Neural cell (in vitro differentiated cells): ENCODE data around the gene THEM5. TPM values are rescaled to one million over a fixed set of nuclear protein-coding genes. Genes with fewer than 3 reads are reported as not detected.

Source experiments
- H2AFZ ChIP-seq: fragments of 200-600, 300-800 bp; sonication (generic), shearing (Covaris generic); 2 replicates; pipeline ENCODE4 v1.6.0; 2014; ENCODE audit warnings: low read depth, mild to moderate bottlenecking, antibody characterized with exemption, low read length, moderate library complexity
- H3F3A ChIP-seq: fragments of 200-600 bp; shearing (Covaris generic); 2 replicates; pipeline ENCODE4 v1.6.1; 2016; ENCODE audit warnings: mild to moderate bottlenecking, moderate library complexity, mixed read lengths, antibody characterized with exemption, low read length; ENCODE audit not compliant: insufficient read depth, poor library complexity, severe bottlenecking
- H3K27ac ChIP-seq: fragments of 200-600, 300-800 bp; sonication (generic), shearing (Covaris generic); 2 replicates; pipeline ENCODE4 v1.5.1; 2014; ENCODE audit warnings: mild to moderate bottlenecking, low read length, moderate library complexity
- H3K27me3 ChIP-seq: fragments of 300-800, 200-600 bp; sonication (generic), shearing (Covaris generic); 2 replicates; pipeline ENCODE4 v1.6.0; 2014; ENCODE audit warnings: mild to moderate bottlenecking, low read depth, low read length, moderate library complexity; ENCODE audit not compliant: insufficient read depth
- H3K36me3 ChIP-seq: fragments of 300-800, 200-600 bp; sonication (generic), shearing (Covaris generic); 2 replicates; pipeline ENCODE4 v1.5.1; 2014; ENCODE audit warnings: mild to moderate bottlenecking, antibody characterized with exemption, low read length, moderate library complexity; ENCODE audit not compliant: insufficient read depth
- H3K4me2 ChIP-seq: fragments of 300-800, 200-600 bp; sonication (generic), shearing (Covaris generic); 2 replicates; pipeline ENCODE4 v1.6.0; 2014; ENCODE audit warnings: mild to moderate bottlenecking, low read length
- H3K4me3 ChIP-seq: fragments of 300-800, 200-600 bp; sonication (generic), shearing (Covaris generic); 2 replicates; pipeline ENCODE4 v1.5.1; 2014; ENCODE audit warnings: mild to moderate bottlenecking, low read length, moderate library complexity
- H3K79me2 ChIP-seq: fragments of 200-600 bp; shearing (Covaris generic); replicated peaks from 2 replicates; pipeline ENCODE4 v1.6.0; 2014; ENCODE audit warnings: mild to moderate bottlenecking, low read length, moderate library complexity; ENCODE audit not compliant: insufficient read depth
- H3K9ac ChIP-seq: fragments of 300-800, 200-600 bp; sonication (generic), shearing (Covaris generic); 2 replicates; pipeline ENCODE4 v1.6.1; 2016; ENCODE audit warnings: mild to moderate bottlenecking, low read length, mixed read lengths
- H3K9me2 ChIP-seq: fragments of 200-600 bp; shearing (Covaris generic); 2 replicates; pipeline ENCODE4 v1.6.1; 2016; ENCODE audit warnings: mild to moderate bottlenecking, low read length, mixed read lengths; ENCODE audit not compliant: insufficient read depth
- H3K9me3 ChIP-seq: fragments of 200-600, 300-800 bp; sonication (generic), shearing (Covaris generic); 2 replicates; pipeline ENCODE4 v1.6.1; 2016; ENCODE audit warnings: mild to moderate bottlenecking, mixed run types, low read length, moderate library complexity, mixed read lengths
- H4K20me1 ChIP-seq: fragments of 200-600 bp; shearing (Covaris generic); 2 replicates; pipeline ENCODE4 v1.6.1; 2016; ENCODE audit warnings: mild to moderate bottlenecking, mixed run types; ENCODE audit not compliant: insufficient read depth
- EP300 ChIP-seq: fragments of 450-650 bp; conservative IDR thresholded peaks from 2 replicates; pipeline ENCODE4 v1.6.1; 2014; ENCODE audit warnings: antibody characterized with exemption, mild to moderate bottlenecking, moderate library complexity; ENCODE audit not compliant: poor library complexity, severe bottlenecking
- EZH2 ChIP-seq: fragments of 200-600, 300-800 bp; shearing (Covaris generic), sonication (generic); IDR thresholded peaks from 2 replicates; pipeline ENCODE4 v1.6.1; 2014; ENCODE audit warnings: antibody characterized with exemption, low read length, borderline replicate concordance, mild to moderate bottlenecking; ENCODE audit not compliant: insufficient read depth, poor library complexity, severe bottlenecking
- MXI1 ChIP-seq: fragments of 450-650 bp; conservative IDR thresholded peaks from 2 replicates; pipeline ENCODE4 v1.6.1; 2014; ENCODE audit warnings: antibody characterized with exemption, mild to moderate bottlenecking; ENCODE audit not compliant: poor library complexity, severe bottlenecking
- POLR2AphosphoS5 ChIP-seq: IDR thresholded peaks from 2 replicates; pipeline ENCODE4 v1.6.1; 2012
- RAD21 ChIP-seq: fragments of 450-650 bp; conservative IDR thresholded peaks from 2 replicates; pipeline ENCODE4 v1.6.1; 2014; ENCODE audit warnings: antibody characterized with exemption, mild to moderate bottlenecking, moderate library complexity
- SMC3 ChIP-seq: fragments of 450-650 bp; conservative IDR thresholded peaks from 2 replicates; pipeline ENCODE4 v1.6.1; 2014; ENCODE audit warnings: antibody characterized with exemption, mild to moderate bottlenecking, moderate library complexity; ENCODE audit not compliant: poor library complexity
- TAF1 ChIP-seq: IDR thresholded peaks from 2 replicates; pipeline ENCODE4 v1.6.1; 2012; ENCODE audit warnings: low read depth
- polyA plus RNA-seq: library from polyadenylated mRNA; depleted of rRNA; stranded (reverse); fragments of >200 nt; gene quantifications from 2 replicates; pipeline ENCODE4 v1.2.3, GENCODE V29; 2014
- TF ChIP-seq, protein P1 (sequence below): fragments of 450-650 bp; IDR thresholded peaks from 2 replicates; pipeline ENCODE4 v1.5.1; 2014; ENCODE audit warnings: antibody characterized with exemption, mild to moderate bottlenecking, moderate library complexity; ENCODE audit not compliant: poor library complexity, severe bottlenecking
- TF ChIP-seq, protein P2 (sequence below): IDR thresholded peaks from 2 replicates; pipeline ENCODE4 v1.6.1; 2012; ENCODE audit warnings: borderline replicate concordance

THEM5 gene
- polyA plus RNA-seq, 1 donor from 2014 or later = not detected

DNA sequence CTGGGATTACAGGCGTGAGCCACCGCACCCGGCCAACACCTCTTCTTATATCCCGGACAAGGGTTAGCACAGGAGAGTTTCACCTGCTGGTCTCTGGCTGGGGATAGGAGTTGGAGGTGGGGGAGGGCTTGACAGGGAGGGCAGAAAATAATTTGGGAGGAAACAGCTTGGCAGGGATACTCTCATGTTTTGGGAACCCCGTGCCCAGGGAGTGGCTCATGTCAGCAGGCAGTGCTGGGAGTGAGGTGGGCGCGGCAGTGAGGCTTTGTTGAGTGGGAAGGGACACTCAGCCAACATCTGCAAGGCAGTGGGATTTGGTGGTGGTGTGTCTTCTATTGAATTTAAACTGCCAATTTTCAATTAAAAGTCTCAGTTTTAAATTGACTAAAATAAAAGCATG is 1.1 kb upstream of the THEM5 start:
- H3F3A ChIP-seq = no peaks in the 10 kb centered on the region
- H3K4me2 ChIP-seq = no peak overlapping the region
- no peaks in the 10 kb centered on the region for H3K9me3 ChIP-seq
- H3K27me3 ChIP-seq = no peaks in the 10 kb centered on the region
- H3K27ac ChIP-seq = no peak overlapping the region
- no peaks in the 10 kb centered on the region for H3K9me2 ChIP-seq
- H3K9ac ChIP-seq = no peak overlapping the region
- H2AFZ ChIP-seq = no peak overlapping the region
- H3K4me3 ChIP-seq = no peak overlapping the region
- H3K79me2 ChIP-seq = no peaks in the 10 kb centered on the region
- TF ChIP-seq MXI1 (no peak), RAD21 (no peak), SMC3 (no peak), TAF1 (no peak), EP300 (no peak), EZH2 (no peak), POLR2AphosphoS5 (no peak)
- TF ChIP-seq, protein P1, sequence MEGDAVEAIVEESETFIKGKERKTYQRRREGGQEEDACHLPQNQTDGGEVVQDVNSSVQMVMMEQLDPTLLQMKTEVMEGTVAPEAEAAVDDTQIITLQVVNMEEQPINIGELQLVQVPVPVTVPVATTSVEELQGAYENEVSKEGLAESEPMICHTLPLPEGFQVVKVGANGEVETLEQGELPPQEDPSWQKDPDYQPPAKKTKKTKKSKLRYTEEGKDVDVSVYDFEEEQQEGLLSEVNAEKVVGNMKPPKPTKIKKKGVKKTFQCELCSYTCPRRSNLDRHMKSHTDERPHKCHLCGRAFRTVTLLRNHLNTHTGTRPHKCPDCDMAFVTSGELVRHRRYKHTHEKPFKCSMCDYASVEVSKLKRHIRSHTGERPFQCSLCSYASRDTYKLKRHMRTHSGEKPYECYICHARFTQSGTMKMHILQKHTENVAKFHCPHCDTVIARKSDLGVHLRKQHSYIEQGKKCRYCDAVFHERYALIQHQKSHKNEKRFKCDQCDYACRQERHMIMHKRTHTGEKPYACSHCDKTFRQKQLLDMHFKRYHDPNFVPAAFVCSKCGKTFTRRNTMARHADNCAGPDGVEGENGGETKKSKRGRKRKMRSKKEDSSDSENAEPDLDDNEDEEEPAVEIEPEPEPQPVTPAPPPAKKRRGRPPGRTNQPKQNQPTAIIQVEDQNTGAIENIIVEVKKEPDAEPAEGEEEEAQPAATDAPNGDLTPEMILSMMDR = no peak
- TF ChIP-seq, protein P2, sequence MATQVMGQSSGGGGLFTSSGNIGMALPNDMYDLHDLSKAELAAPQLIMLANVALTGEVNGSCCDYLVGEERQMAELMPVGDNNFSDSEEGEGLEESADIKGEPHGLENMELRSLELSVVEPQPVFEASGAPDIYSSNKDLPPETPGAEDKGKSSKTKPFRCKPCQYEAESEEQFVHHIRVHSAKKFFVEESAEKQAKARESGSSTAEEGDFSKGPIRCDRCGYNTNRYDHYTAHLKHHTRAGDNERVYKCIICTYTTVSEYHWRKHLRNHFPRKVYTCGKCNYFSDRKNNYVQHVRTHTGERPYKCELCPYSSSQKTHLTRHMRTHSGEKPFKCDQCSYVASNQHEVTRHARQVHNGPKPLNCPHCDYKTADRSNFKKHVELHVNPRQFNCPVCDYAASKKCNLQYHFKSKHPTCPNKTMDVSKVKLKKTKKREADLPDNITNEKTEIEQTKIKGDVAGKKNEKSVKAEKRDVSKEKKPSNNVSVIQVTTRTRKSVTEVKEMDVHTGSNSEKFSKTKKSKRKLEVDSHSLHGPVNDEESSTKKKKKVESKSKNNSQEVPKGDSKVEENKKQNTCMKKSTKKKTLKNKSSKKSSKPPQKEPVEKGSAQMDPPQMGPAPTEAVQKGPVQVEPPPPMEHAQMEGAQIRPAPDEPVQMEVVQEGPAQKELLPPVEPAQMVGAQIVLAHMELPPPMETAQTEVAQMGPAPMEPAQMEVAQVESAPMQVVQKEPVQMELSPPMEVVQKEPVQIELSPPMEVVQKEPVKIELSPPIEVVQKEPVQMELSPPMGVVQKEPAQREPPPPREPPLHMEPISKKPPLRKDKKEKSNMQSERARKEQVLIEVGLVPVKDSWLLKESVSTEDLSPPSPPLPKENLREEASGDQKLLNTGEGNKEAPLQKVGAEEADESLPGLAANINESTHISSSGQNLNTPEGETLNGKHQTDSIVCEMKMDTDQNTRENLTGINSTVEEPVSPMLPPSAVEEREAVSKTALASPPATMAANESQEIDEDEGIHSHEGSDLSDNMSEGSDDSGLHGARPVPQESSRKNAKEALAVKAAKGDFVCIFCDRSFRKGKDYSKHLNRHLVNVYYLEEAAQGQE = no peak
- H3K36me3 ChIP-seq = no peaks in the 10 kb centered on the region
- H4K20me1 ChIP-seq = no peaks in the 10 kb centered on the region

DNA sequence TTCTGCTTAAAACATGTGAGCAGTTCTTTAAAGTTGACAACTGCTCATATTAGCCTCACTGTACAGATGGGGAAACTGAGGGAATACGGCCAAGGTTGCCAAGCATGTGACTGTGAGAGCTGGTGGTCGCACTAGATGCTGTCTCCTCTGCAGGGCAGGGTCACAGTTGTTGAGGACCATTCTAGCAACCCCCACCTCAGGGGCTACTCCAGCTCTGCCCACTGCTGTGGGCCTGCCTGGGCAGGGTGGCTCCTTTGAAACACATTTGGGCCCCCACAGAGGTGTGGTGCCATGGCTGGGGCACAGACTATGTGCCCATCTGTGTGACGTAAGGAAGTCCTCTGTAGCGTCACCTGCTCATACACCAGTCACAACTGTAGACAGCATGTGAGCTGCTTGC is 779 bp downstream of the THEM5 start:
- Histone ChIP-seq H3K27ac (no peak overlapping the region), H3K79me2 (no peaks in the 10 kb centered on the region), H3K9me2 (no peaks in the 10 kb centered on the region), H3K36me3 (no peaks in the 10 kb centered on the region), H3K4me2 (no peak overlapping the region), H2AFZ (no peak overlapping the region), H3K27me3 (no peaks in the 10 kb centered on the region), H3K9me3 (no peaks in the 10 kb centered on the region), H3K9ac (no peak overlapping the region), H4K20me1 (no peaks in the 10 kb centered on the region), H3K4me3 (no peak overlapping the region), H3F3A (no peaks in the 10 kb centered on the region)
- no peak for TF ChIP-seq EP300
- TF ChIP-seq SMC3 = no peak
- no peak for TF ChIP-seq MXI1
- TF ChIP-seq EZH2 = no peak
- TF ChIP-seq TAF1 = no peak
- TF ChIP-seq POLR2AphosphoS5 = no peak
- TF ChIP-seq, protein P2 = no peak
- TF ChIP-seq, protein P1 = no peak
- no peak for TF ChIP-seq RAD21
